NCI-H187 (cell line): ENCODE measurements around the gene CAMTA1.

Experiments
- DNase-seq, 2 experiments: peaks; one replicate each; lab custom pipeline; 2025; lab: John Stamatoyannopoulos, UW

CAMTA1 gene

DNA sequence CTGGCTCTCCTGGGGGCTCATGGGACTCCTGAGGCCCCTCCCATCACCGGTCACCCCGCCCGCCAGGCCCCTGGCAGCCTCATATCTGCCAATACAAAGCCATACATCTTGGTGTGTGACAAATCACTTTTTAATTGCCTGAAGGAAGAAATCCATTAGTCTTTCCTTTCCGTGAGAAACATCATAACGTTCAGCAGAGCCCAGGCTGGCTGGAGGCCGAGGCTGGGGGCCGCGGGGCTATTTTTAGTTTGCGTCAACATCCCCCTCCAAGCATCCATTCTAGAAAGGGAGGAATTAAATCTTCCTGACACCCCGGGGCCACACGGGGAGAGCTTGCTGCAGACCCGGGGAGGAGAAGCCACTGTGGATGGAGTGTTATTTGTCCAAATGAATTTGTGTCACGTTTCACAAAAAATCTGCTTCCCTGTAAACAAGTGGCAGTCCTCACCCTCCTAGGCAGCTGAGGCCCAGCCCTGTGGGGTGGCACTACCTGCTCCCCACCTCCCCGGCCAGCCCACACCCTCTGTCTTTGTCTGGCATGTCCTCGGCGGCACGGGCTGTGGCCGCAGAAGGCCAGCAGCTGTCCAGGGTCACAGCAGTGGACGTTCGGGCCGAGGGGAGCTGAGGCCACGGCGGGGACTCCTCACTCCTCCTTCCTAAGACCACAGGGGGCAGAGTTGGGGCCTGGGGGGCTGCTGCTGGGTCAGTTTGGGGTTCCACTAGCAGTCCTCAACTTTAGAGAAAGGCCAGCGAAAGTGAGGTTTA, 749.0 kb downstream of the CAMTA1 start:
- DNase-seq: no peak

DNA sequence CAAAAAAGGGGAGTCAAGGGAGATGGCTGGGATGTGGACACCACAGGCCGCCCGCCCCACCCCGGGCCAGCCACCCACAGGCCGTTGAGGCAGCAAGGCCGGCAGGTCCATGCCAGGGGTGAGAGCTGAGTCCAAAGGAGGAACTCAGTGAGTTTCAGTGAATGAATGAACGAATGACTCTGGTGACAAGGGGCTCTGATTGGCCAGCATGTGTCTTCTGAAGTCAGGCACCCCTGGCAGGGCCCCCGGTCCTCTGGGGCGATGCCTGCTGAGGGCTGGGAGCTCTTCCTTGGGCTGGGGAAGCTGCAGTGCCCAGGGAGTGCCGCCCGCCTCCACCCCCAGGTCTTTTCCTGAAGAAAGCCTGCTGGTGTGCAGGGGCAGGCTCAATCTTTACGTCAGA, 749.8 kb downstream of the CAMTA1 start:
- no peak for DNase-seq

DNA sequence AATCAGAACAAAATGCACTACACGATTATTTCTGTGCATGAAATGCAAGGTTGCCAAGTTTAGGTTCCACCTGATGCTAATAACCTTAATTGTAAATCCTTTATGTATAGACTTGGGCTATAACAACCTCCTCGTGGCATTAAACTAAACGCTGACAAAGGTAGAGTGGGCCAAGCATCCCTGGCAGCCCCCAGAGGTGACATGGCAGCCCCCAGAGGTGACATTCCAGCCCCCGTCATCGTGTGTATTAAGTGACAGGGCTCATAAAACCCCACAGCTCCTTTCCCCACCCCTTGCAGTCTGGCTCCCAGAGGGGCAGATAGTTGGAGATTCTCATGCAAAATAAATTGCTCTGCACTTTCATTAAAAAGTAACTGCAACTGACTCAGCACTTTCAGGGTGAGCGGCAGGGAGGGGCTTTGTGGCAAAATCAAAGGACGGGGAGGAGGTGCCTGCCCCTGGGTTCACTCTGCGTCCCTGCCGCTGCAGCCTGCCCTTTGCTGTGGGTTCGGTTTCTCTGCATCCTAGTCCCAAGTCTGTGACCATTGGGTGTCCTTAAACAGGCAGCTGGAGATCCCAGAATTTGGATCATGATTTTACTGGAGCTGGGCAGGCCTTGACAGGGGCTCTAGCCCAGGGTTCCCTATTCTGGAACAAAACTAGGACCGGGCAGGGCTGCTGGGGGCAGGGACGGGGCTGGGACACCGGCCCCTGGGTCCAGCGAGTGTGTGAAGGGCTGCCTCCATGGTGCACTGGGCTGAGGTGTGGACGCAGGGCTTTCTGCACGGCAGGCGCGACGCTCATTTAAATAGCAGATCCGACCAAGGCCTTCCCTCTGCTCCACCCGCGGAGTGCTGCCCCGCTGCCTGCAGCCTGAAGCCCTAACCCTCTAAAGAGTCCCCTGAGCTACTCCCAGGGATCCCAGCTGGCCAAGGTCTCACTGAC, 751.0 kb downstream of the CAMTA1 start:
- DNase-seq: no peak

DNA sequence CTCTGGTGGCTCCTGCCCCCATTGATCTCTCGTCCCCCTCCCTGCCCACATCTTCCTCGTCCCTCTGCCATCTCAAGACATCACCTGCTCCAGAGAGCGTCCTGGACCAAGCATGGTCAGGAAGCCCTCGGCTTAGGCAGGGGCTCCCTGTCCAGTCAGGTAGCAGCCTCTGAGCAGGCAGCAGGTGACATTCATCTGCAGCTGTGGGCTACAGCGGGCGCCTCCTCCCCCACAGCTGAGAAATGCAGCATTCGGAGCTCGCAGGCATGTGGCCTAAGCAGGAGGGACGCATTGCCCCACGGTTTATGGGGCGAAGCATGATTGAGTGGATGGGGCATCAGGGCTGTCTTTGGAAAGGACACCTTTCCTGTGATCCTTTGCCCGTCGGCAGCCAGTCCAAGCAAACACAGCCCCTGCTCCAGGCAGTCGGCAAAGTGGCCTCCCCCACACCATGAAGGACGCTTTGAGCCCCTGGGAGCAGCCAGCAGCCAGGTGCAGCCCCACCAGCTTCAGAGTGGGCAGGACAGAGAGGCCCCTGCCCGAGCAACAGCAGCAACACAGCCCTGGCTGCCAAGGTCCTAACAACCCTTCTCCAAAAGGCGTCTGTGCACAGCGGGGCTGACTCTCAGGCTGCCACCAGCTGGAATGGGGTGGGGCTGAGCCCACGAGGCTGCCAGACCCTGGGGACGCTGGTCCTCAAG, 751.8 kb downstream of the CAMTA1 start:
- DNase-seq: peak; percentile 71 to 74

DNA sequence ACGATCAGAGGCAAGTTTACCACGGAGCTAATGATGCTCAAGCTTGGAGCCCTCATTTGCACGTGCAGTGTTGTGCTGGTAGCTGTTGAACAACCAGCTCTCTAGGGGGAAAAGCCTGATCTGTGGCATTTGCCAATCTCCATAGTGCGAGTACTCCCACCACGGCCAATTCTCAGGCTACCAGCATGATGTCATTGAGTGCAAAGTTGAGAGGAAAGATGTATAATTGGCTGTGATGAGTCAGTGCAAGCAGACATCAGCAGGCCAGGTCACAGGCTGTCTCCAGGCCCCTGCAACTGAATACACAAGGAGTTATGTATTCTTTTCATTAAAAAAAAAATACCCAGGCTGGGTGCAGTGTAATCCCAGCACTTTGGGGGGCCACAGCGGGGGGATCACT, 752.8 kb downstream of the CAMTA1 start:
- no peak for DNase-seq

DNA sequence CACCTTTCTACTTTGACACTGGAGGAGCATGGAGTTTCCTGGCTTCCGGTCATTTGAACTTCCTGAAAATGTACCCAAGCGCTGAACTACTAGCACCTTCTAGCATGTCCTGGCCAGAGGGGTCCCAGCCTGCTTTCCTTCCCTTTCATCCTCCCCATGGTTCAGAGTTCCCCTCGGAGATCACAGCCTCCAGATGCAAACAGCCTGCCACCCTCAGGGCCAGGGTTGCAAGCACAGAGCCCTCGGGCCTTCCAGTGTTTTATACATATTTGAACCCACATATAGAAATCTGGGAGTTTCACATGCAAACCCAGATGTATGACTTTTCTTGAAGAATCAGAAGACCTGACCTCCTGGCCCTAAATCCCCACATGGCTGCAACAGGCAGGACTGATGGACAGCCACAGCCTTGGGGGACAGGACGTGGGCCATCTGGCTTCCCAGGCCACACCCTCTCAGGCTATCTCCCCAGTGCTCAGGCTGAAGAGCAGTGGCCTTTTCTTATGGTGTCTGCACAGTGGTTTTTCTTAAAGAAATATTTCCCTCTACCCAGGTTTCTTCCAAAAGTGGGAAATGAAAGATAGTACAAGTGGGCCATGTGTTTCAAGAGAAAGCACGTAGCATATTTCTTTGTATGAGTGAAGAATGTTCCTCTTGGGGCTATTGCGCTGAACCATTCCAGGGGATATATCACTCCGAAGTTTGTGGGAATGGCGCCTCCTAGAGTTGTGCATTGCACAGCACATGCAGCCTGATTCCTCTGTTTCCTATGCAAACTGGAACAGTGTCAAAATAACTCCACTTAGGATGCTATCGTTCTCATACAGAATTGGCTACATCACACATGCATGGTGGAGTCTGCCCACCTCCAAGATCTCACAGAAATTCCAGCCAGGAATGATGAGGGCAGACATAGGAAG, 753.9 kb downstream of the CAMTA1 start:
- peak in 1 of 2 experiments; percentile 44 for DNase-seq

DNA sequence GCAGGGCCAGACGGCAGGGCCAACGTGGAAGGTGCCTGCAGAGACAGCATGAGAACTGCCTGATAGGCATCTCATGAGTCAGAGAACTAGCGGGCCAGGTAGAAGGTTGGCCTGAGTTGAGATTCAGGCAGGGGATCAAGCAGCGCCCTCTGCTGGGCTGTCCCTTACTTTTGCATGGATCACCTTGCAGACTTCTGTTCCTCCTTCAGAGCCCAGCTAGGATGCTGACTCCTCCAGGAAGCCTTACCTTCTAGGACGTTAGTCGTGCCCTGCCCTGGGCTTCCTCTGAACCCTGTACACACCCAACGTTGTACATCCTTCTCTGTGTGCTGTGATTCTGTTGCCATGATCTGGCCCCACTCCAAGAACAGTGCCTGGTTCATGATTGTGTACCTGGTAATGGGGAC, 754.5 kb downstream of the CAMTA1 start:
- peak; percentile 33 to 53 for DNase-seq

DNA sequence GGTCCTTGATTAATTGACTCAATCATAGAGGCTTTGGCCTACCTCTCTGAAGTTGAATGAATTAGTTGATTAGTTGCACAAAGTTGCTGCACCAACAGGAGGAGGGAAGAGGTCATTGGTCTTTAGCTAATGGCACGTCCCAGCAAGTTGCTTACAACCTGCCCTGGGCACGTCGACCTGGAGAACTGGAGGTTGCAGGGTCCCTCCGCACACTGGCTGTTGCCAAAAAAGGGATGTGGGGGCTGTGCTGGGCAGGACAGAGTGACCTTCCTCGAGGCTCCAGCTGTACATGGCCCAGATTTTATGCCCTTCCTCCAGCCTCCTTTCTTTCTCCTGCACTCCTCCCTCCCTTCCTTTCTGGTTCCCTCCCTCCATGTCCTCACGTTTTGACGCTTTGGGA, 755.6 kb downstream of the CAMTA1 start:
- no peak for DNase-seq

DNA sequence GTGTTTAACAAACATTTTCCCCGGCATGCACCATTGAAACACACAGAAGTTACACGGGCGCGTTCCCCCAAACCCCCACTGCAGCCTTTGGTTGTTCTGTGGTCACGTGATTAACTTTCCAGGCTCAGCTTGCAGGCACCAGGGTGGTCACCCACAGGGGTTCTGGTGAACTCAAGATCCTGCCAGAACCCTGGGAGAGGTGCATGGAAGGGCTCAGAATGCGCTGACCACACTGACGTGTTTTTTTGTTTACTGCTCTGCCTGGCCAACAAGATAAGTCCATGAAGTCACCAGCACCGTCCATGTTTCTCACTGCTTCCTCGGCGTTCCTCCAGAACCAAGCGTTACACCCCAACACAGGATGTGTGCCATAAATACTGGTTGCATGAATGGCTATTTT, 756.4 kb downstream of the CAMTA1 start:
- DNase-seq: no peak

DNA sequence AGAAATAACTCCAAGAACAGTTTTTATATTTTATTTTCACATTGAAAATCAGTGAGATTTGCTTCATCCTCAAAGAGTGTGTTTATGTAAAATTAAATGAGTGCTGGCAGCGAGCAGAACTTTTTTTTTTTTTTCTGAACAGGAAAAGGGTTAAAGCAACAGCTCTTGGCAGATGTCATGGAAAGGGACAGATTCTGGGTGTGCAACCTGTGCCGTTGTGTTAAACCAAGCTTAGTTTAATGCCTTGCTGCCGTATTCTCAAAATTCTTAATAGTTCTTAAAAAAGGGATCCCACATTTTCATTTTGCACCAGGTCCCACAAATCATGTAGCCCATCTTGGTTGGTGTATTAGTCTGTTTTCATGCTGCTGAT, 758.5 kb downstream of the CAMTA1 start:
- no peak for DNase-seq

DNA sequence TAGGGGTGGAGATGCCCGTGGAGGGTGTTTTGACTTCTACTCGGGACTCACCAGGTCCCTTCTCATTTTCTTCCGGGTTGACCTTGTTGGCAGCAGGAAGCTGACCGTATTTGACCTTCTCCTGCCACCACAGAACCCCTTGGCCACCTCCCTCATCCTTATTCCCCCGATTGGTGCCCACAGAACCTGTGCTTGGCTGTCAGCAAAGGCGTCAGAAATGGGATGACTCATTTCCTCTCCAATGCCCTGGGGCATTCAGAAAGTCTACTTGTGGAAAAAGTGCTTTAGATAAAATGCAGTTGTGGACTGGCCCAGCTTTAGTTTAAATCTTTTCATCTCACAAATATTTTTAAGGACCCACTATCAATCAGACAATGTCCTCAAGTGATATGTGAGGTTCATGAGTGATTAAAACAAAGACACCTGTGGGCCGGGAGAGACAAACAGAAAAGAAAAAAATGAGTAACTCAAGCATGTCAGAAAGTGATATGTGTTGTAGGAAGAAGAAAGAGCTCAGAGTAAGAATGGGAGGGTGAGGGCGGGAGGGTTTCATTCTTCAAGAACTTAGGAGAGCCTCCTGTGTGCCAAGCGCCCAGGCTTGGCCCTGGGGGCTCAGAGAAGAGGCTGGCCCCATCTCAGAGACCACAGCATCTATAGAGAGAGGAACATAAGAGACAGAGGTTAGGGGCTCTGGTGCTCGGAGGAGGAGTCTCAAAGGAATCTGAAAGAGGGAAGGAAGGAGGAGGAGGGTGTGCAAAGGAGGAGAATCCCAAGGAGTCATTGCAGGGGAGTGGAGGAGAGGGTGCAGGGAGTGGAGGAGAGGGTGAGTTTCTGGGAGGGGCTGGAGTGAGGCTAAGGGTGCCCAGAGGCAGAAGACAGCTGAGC, 764.3 kb downstream of the CAMTA1 start:
- no peak for DNase-seq

DNA sequence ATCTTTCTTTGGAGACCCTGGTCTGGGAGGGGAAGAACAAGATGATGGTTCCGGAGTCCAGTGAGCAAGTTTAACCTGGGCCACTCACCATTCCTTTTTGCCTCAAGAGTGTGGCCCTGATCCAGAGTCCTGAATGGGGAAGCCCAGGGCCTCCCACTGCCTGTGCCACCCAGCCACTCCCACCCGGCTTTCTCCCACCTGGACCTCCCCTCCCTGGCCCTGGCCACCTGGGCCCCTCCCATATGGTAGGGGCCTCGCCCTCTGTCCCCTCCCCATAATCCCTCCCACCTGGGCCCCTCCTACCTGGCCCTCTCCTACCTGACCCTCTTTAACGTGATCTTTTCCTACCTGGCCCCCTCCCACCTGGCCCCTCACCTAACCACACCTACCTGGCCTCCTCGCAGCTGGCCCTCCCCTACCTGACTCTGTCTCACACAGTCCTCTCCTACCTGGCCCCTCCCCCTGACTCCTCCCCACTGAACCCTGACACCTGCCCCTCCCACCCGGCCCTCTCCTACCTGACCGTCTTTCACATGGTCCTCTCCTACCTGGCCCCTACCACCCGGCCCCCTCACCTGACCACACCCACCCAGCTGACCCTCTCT, 765.1 kb downstream of the CAMTA1 start:
- DNase-seq: no peak

DNA sequence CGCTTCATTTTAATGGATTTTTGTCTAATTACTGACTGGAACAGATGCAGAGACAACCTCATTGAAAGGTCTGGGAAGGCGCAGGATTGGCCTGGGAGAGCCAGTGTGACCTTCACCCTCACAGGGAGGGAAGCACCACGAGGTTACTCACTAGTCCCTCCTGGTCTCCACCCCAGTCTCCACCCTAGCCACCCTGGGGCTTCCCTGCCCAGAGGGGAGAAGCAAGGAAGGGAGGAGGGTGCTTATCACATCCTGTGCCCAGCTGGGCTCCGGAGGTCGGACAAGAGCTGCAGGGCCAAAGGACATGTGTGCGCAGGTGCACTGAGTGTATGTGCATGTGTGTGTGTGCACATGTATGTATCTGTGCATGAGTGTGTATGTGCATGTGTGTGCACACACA, 765.7 kb downstream of the CAMTA1 start:
- DNase-seq: no peak

DNA sequence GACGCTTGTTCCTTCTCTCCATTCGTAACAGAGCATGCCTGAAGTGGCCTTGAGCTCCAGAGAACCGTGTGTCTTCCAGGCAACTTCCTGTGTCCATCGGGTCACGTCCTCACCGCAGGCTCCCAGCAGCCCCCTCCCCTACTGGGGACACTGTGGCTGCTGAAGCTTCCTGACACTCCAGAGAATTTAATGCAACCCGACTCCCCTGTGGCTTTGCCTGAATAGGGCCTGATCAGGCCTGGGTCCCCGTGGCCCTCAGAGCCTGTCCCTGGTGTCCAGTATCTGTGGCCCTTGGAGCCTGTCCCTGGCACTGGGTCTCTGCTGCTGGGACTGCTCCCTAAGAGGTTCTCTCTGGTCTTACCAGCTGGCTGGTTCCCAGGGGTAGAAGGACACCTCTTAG, 766.2 kb downstream of the CAMTA1 start:
- DNase-seq: no peak

DNA sequence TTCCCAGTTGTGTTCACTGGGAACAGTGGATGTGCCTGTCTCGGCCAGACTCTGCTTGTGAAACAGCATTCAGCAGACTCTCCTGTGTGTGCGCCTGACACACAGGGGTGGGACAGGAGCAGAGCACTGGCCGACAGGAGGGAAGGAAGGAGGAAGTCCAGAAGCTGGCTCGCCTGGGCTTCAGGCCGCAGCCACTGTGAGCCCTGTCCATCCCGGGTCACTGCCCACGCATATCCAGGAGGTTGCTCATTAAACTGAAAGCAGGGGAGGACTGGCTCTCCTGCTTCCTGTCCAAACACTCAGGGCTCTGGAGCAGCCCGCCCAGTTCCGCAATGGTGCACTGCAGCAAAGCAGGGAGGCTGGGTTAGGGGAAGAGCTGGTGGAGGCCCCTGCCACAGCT, 767.1 kb downstream of the CAMTA1 start:
- no peak for DNase-seq

DNA sequence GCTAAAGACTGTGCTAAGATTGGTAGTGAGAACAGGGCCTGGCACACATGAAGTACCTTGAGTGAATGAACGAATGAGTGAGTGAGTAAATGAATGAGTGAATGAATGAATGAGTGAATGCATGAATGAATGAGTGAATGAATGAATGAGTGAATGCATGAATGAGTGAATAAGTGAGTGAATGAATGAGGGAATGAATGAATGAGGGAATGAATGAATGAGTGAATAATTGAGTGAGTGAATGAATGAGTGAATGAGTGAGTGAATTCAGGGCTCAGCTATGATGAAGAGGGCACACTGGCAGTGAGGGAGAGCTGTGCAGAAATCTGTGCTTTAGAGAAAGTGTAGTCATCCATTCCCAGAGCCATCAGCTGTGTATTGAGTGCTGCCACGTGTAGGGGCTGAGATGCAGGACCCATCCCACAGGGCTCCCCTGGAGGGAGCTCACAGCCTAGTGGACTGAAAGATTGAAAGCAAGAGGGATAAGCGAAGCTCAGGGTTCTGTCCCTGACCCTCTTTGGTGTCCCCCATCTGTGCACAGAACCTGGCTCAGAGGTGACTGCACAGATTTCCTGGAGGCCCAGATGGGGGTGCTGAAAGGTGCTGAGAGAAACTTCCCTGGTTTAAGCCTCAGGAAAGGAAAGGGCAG, 767.9 kb downstream of the CAMTA1 start:
- DNase-seq: no peak

DNA sequence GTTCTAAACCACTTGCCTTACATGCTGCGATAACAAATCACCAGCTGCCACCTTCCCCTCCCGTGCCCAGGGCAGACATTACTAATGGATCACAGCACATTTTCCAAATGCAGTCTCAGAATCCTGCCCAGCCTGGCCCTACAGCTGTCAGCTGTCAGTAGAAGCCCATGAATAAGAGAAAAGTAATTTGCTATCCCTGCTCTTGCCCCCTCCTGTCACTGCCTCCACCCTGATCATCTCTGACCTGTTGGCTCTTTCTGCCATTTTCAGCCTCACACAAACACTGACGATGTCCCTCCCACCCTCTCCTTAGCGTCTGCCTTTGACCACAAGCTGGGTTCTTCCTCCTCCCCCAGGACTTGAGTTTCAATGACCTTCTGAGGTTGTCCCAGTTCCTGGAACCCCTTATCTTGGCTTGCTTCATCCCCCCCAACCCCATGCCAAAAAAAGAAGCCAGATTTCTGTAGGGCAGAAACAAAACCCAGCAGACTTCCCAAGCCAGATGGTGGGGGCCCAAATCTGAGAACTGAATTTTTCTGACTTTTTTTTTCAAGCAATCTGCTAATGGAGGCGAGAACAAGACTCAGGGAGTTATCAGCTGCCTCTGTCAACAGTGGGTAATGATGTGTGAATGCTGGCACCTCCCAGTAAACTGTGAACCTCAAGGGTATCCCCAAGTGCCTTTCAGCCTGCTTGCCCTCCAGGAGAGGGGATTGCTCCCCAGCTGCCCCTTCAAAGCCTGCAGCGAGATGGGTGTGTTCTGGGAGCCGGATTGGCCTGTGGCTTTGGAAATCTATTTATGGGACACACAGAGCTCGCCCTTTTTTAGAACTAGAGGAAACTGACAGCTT, 769.4 kb downstream of the CAMTA1 start:
- no peak for DNase-seq

DNA sequence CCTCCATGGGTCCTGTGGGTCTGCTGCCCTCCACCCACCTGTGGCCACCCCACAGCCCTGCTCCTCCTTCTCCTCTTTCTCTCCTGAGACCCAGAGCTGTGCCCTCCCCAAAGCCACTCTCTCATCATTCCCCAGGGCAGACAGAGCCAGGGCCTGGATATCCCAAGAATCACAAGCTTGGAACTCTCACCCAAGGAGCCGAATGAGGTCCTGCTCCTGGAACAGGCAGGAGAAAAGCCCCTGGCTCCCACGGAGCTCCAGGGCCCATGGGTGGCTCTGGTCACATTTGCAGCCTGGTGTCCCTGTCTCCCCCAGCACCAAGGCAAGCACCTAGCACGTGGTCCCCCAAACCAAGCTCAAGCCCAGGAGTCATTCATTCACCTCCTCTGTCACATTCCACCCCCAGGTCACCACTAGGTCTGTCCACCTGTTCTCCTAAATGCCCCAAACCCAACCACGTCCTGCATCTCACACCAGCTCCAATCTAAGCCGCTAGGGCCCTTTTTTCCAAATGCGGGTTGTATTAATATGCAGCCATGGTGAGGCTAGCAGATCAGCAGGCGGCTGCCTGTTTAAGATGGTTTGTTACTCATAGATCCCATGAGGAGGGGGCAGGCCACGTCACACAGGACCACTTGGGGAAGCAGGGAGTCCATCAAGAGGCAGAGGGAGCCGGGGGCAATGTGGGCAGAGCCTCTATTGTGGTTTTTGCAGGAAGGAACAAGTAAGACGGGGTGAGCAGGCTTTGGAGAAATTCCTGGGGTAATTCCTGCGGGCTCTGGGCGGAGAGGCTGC, 770.3 kb downstream of the CAMTA1 start:
- DNase-seq: no peak
